Aorta (tissue), 4 donors: ENCODE measurements around the gene NUTF2. TPM values are rescaled to one million over a fixed set of nuclear protein-coding genes. Genes with fewer than 3 reads are reported as not detected.

Experiments used
- polyA plus RNA-seq, 2 donors: library from polyadenylated mRNA; stranded (reverse); fragments of 200-250 nt; gene quantifications; one replicate each; pipeline ENCODE4 v1.2.3, GENCODE V29; 2013
- total RNA-seq, 2 donors: library from RNA; stranded (reverse); fragmentation: NEBNext Ultra II Directional; extraction: Animal tissue kit (Norgen Biotek cat#: 25700); gene quantifications; one replicate each; pipeline ENCODE4 v1.2.1, GENCODE V29; 2021
- donor health status: healthy with polysubstance abuse.
- donor health status: Bipolar disorder and iron deficiency.
- donor health status: DM: no; HTN: no; CAD: no.
- donor health status: DM: yes; HTN: yes; CAD: no.

The NUTF2 gene
- total and polyA plus RNA-seq, 4 donors = 80.7 to 130 (median 91.8) TPM

Other genes starting within 250 kb of the NUTF2 start
- gene CARMIL2, start 201.8 kb upstream of the NUTF2 start, total RNA-seq = 1 to 10 TPM; 3.0 to 4.0 TPM
- 1 to 10 TPM in 1 of 2 donors, under 1 TPM in 1; 0.13 to 3.7 TPM for gene CARMIL2, start 201.8 kb upstream of the NUTF2 start, polyA plus RNA-seq
- gene ACD, start 186.7 kb upstream of the NUTF2 start, total RNA-seq = 10 to 100 TPM; 15.7 to 21.9 TPM
- gene ACD, start 186.7 kb upstream of the NUTF2 start, polyA plus RNA-seq = 10 to 100 TPM in 1 of 2 donors, 1 to 10 TPM in 1; 7.0 to 34.6 TPM
- 1 to 10 TPM; 3.9 to 5.3 TPM for gene PARD6A, start 186.0 kb upstream of the NUTF2 start, total RNA-seq
- 1 to 10 TPM; 5.9 to 7.8 TPM for gene PARD6A, start 186.0 kb upstream of the NUTF2 start, polyA plus RNA-seq
- gene ENKD1, start 180.2 kb upstream of the NUTF2 start, total RNA-seq = 10 to 100 TPM in 1 of 2 donors, 1 to 10 TPM in 1; 9.7 to 15.2 TPM
- gene ENKD1, start 180.2 kb upstream of the NUTF2 start, polyA plus RNA-seq = 10 to 100 TPM; 13.3 to 73.8 TPM
- gene C16orf86, start 180.1 kb upstream of the NUTF2 start, total RNA-seq = 1 to 10 TPM; 2.6 to 7.9 TPM
- 10 to 100 TPM in 1 of 2 donors, 1 to 10 TPM in 1; 3.1 to 14.4 TPM for gene C16orf86, start 180.1 kb upstream of the NUTF2 start, polyA plus RNA-seq
- gene GFOD2, start 127.6 kb upstream of the NUTF2 start, total RNA-seq = 10 to 100 TPM; 18.7 to 27.3 TPM
- gene GFOD2, start 127.6 kb upstream of the NUTF2 start, polyA plus RNA-seq = 1 to 10 TPM; 7.4 to 8.5 TPM
- 10 to 100 TPM; 17.7 to 21.6 TPM for gene RANBP10, start 40.4 kb upstream of the NUTF2 start, total RNA-seq
- gene RANBP10, start 40.4 kb upstream of the NUTF2 start, polyA plus RNA-seq = 10 to 100 TPM in 1 of 2 donors, 1 to 10 TPM in 1; 5.5 to 11.9 TPM
- 1 to 10 TPM in 1 of 2 donors, under 1 TPM in 1; 0.84 to 1.1 TPM for gene TSNAXIP1, start 40.0 kb upstream of the NUTF2 start, total RNA-seq
- gene TSNAXIP1, start 40.0 kb upstream of the NUTF2 start, polyA plus RNA-seq = 1 to 10 TPM in 1 of 2 donors, not detected in 1; 7.3 TPM
- 10 to 100 TPM; 21.5 to 24.7 TPM for gene THAP11, start 4.6 kb upstream of the NUTF2 start, total RNA-seq
- 10 to 100 TPM; 18.0 to 18.6 TPM for gene THAP11, start 4.6 kb upstream of the NUTF2 start, polyA plus RNA-seq
- gene CENPT, start 760 bp downstream of the NUTF2 start, total RNA-seq = 10 to 100 TPM; 39.8 to 57.9 TPM
- gene CENPT, start 760 bp downstream of the NUTF2 start, polyA plus RNA-seq = 100 to 1,000 TPM in 1 of 2 donors, 10 to 100 TPM in 1; 28.3 to 168 TPM
- gene EDC4, start 26.1 kb downstream of the NUTF2 start, total RNA-seq = 10 to 100 TPM; 46.9 to 53.2 TPM
- 10 to 100 TPM; 14.4 to 66.4 TPM for gene EDC4, start 26.1 kb downstream of the NUTF2 start, polyA plus RNA-seq
- gene NRN1L, start 38.0 kb downstream of the NUTF2 start, total RNA-seq = 1 to 10 TPM in 1 of 2 donors, not detected in 1; 2.1 TPM
- gene NRN1L, start 38.0 kb downstream of the NUTF2 start, polyA plus RNA-seq = 1 to 10 TPM; 1.5 to 3.2 TPM
- gene PSKH1, start 46.3 kb downstream of the NUTF2 start, total RNA-seq = 10 to 100 TPM; 29.6 to 30.4 TPM
- 10 to 100 TPM; 15.2 to 16.2 TPM for gene PSKH1, start 46.3 kb downstream of the NUTF2 start, polyA plus RNA-seq
- under 1 TPM; 0.84 to 0.90 TPM for gene CTRL, start 84.9 kb downstream of the NUTF2 start, total RNA-seq
- 1 to 10 TPM in 1 of 2 donors, not detected in 1; 3.5 TPM for gene CTRL, start 84.9 kb downstream of the NUTF2 start, polyA plus RNA-seq
- 10 to 100 TPM; 27.7 to 39.1 TPM for gene PSMB10, start 89.9 kb downstream of the NUTF2 start, total RNA-seq
- gene PSMB10, start 89.9 kb downstream of the NUTF2 start, polyA plus RNA-seq = 10 to 100 TPM; 52.3 to 84.3 TPM
- 10 to 100 TPM; 43.9 to 47.8 TPM for gene LCAT, start 97.2 kb downstream of the NUTF2 start, total RNA-seq
- gene LCAT, start 97.2 kb downstream of the NUTF2 start, polyA plus RNA-seq = 100 to 1,000 TPM in 1 of 2 donors, 10 to 100 TPM in 1; 10.6 to 178 TPM
- gene SLC12A4, start 121.7 kb downstream of the NUTF2 start, total RNA-seq = 100 to 1,000 TPM; 125 to 139 TPM
- gene SLC12A4, start 121.7 kb downstream of the NUTF2 start, polyA plus RNA-seq = 10 to 100 TPM; 15.8 to 87.0 TPM
- gene DPEP3, start 133.6 kb downstream of the NUTF2 start, total RNA-seq = not detected
- gene DPEP3, start 133.6 kb downstream of the NUTF2 start, polyA plus RNA-seq = not detected
- gene DPEP2, start 152.6 kb downstream of the NUTF2 start, total RNA-seq = 10 to 100 TPM in 1 of 2 donors, 1 to 10 TPM in 1; 1.7 to 10.4 TPM
- gene DPEP2, start 152.6 kb downstream of the NUTF2 start, polyA plus RNA-seq = 1 to 10 TPM; 1.0 to 2.1 TPM
- gene DPEP2NB, start 169.0 kb downstream of the NUTF2 start, total RNA-seq = not detected
- not detected for gene DPEP2NB, start 169.0 kb downstream of the NUTF2 start, polyA plus RNA-seq
- gene DDX28, start 176.3 kb downstream of the NUTF2 start, total RNA-seq = 1 to 10 TPM; 4.3 to 5.3 TPM
- 1 to 10 TPM; 3.6 to 4.8 TPM for gene DDX28, start 176.3 kb downstream of the NUTF2 start, polyA plus RNA-seq
- gene DUS2, start 176.4 kb downstream of the NUTF2 start, total RNA-seq = 10 to 100 TPM in 1 of 2 donors, 1 to 10 TPM in 1; 5.4 to 13.1 TPM
- 1 to 10 TPM; 3.0 to 8.9 TPM for gene DUS2, start 176.4 kb downstream of the NUTF2 start, polyA plus RNA-seq
- 10 to 100 TPM; 38.1 to 48.4 TPM for gene NFATC3, start 238.4 kb downstream of the NUTF2 start, total RNA-seq
- 10 to 100 TPM; 10.3 to 10.4 TPM for gene NFATC3, start 238.4 kb downstream of the NUTF2 start, polyA plus RNA-seq